Type B pancreatic cell (in vitro differentiated cells): ENCODE results near the gene RARS1. TPM values are rescaled to one million over a fixed set of nuclear protein-coding genes. Genes with fewer than 3 reads are reported as not detected.
"Not testable (repeated sequence)": the region's sequence is repeated elsewhere in the genome, so short reads cannot be mapped to it uniquely, and the experiment has no call there.

Experiments used
- DNase-seq: peaks from one replicate; pipeline ENCODE4 v3.0.0; 2021; ENCODE audit warnings: mixed read lengths; ENCODE audit not compliant: unreplicated experiment; ENCODE audit errors: extremely low spot score
- H3K27ac Mint-ChIP-seq: 2 replicates; pipeline ENCODE4 v1.8.0; 2021; ENCODE audit warnings: mild to moderate bottlenecking, mixed read lengths
- H3K27me3 Mint-ChIP-seq: 2 replicates; pipeline ENCODE4 v1.8.0; 2021; ENCODE audit warnings: mixed read lengths
- H3K36me3 Mint-ChIP-seq: 2 replicates; pipeline ENCODE4 v1.8.0; 2021; ENCODE audit warnings: mixed read lengths
- H3K4me1 Mint-ChIP-seq: one replicate; pipeline ENCODE4 v1.8.0; 2021; ENCODE audit warnings: mixed read lengths; ENCODE audit not compliant: unreplicated experiment
- H3K4me3 Mint-ChIP-seq: 2 replicates; pipeline ENCODE4 v1.8.0; 2021; ENCODE audit warnings: mild to moderate bottlenecking, mixed read lengths
- H3K9me3 Mint-ChIP-seq: 2 replicates; pipeline ENCODE4 v1.8.0; 2021; ENCODE audit warnings: mixed read lengths
- CTCF ChIP-seq: fragments of 200-600 bp; sonication (generic); conservative IDR thresholded peaks from 2 replicates; pipeline ENCODE4 v1.5.0; 2021; ENCODE audit warnings: antibody characterized with exemption, mild to moderate bottlenecking
- total RNA-seq: library from RNA; stranded (reverse); gene quantifications from 2 replicates; pipeline ENCODE4 v1.2.1, GENCODE V29; 2021; ENCODE audit warnings: low replicate concordance

Gene RARS1
- total RNA-seq, 1 donor from 2014 or later: 102 TPM

- H3K4me3 Mint-ChIP-seq: peak overlapping the region; percentile 83
- H3K36me3 Mint-ChIP-seq: no peaks in the 10 kb centered on the region
- DNase-seq: no peak
- no peaks in the 10 kb centered on the region for H3K9me3 Mint-ChIP-seq
- peaks cover 10% of the 10 kb centered on the region for H3K4me1 Mint-ChIP-seq
- peaks cover 40% of the 10 kb centered on the region for H3K27me3 Mint-ChIP-seq
- no peak for TF ChIP-seq CTCF
- H3K27ac Mint-ChIP-seq: no peak overlapping the region
Measured at GRCh38 chr5:168529374-168530234, 43.3 kb downstream of the RARS1 start.

GRCh38 chr5:168530621-168531150, 44.4 kb downstream of the RARS1 start:
- H3K36me3 Mint-ChIP-seq: no peaks in the 10 kb centered on the region
- peaks cover 40% of the 10 kb centered on the region for H3K27me3 Mint-ChIP-seq
- no peak for TF ChIP-seq CTCF
- peak overlapping the region; percentile 83 for H3K4me3 Mint-ChIP-seq
- H3K9me3 Mint-ChIP-seq: no peaks in the 10 kb centered on the region
- no peak overlapping the region for H3K27ac Mint-ChIP-seq
- DNase-seq: no peak
- peaks cover 10% of the 10 kb centered on the region for H3K4me1 Mint-ChIP-seq

- Mint-ChIP-seq H3K4me1 (peaks cover 10% of the 10 kb centered on the region), H3K36me3 (no peaks in the 10 kb centered on the region), H3K27ac (no peak overlapping the region), H3K4me3 (no peak overlapping the region), H3K27me3 (peaks cover 40% of the 10 kb centered on the region), H3K9me3 (no peaks in the 10 kb centered on the region)
- DNase-seq: no peak
- TF ChIP-seq CTCF: no peak
Measured at GRCh38 chr5:168531191-168531590, 44.9 kb downstream of the RARS1 start.

GRCh38 chr5:168531987-168532864, 46.0 kb downstream of the RARS1 start:
- Mint-ChIP-seq H3K27ac (no peak overlapping the region), H3K9me3 (no peaks in the 10 kb centered on the region), H3K27me3 (peaks cover 40% of the 10 kb centered on the region), H3K4me1 (peaks cover 10% of the 10 kb centered on the region), H3K36me3 (no peaks in the 10 kb centered on the region), H3K4me3 (no peak overlapping the region)
- no peak for TF ChIP-seq CTCF
- no peak for DNase-seq

GRCh38 chr5:168534351-168534750, 48.1 kb downstream of the RARS1 start:
- peaks cover 29% of the 10 kb centered on the region for H3K27me3 Mint-ChIP-seq
- H3K4me1 Mint-ChIP-seq, H3K27ac Mint-ChIP-seq, H3K9me3 Mint-ChIP-seq, H3K4me3 Mint-ChIP-seq, DNase-seq, H3K36me3 Mint-ChIP-seq: not testable (repeated sequence)
